Measurements from ENCODE around the gene OAF. TPM values are rescaled to one million over a fixed set of nuclear protein-coding genes. Genes with fewer than 3 reads are reported as not detected.
"Not testable (repeated sequence)": the region's sequence is repeated elsewhere in the genome, so short reads cannot be mapped to it uniquely, and the experiment has no call there.

The OAF gene
- total RNA-seq, 2 experiments from 2014 or later, result 0.90 to 1.2 TPM

- Mint-ChIP-seq H3K4me1 (ENCODE audit: low read depth) (no peaks in the 10 kb centered on the region), H3K9me3 (no peaks in the 10 kb centered on the region), H3K27me3 (peaks cover 13% of the 10 kb centered on the region), H3K4me3 (no peak overlapping the region), H3K27ac (no peak overlapping the region), H3K36me3 (no peaks in the 10 kb centered on the region)
- CTCF ChIA-PET, result interaction anchor here (1.2 to 2.4 kb wide), 3 partner anchors 9 to 125 kb away, joined by 4 to 11 read pairs (median 8); no protein-coding TSS in a partner anchor
- intact Hi-C loops (cut with micrococcal nuclease), result no loop called here
- POLR2A ChIA-PET, result no interaction called here
- DNase-seq, result no peak
These were observed 32.2 kb upstream of the OAF start for GRCh38 chr11:120178561-120179056.

GRCh38 chr11:120179057-120179672, 31.7 kb upstream of the OAF start:
- no peaks in the 10 kb centered on the region for H3K4me1 Mint-ChIP-seq (ENCODE audit: low read depth)
- no peaks in the 10 kb centered on the region for H3K9me3 Mint-ChIP-seq
- no peaks in the 10 kb centered on the region for H3K36me3 Mint-ChIP-seq
- no peak overlapping the region for H3K4me3 Mint-ChIP-seq
- H3K27ac Mint-ChIP-seq, result no peak overlapping the region
- ChIA-PET CTCF (interaction anchor here (1.1 to 3.1 kb wide), 4 partner anchors 9 to 124 kb away, joined by 3 to 8 read pairs (median 6); no protein-coding TSS in a partner anchor), POLR2A (no interaction called here)
- DNase-seq, result no peak
- intact Hi-C loops (cut with micrococcal nuclease), result no loop called here
- peaks cover 14% of the 10 kb centered on the region for H3K27me3 Mint-ChIP-seq

GRCh38 chr11:120180063-120180462, 30.8 kb upstream of the OAF start:
- H3K4me3 Mint-ChIP-seq; H3K27ac Mint-ChIP-seq; POLR2A ChIA-PET; intact Hi-C loops (cut with micrococcal nuclease); H3K9me3 Mint-ChIP-seq; DNase-seq; H3K27me3 Mint-ChIP-seq; H3K36me3 Mint-ChIP-seq; H3K4me1 Mint-ChIP-seq (ENCODE audit: low read depth): not testable (repeated sequence)
- CTCF ChIA-PET, result interaction anchor here (0.6 to 3.1 kb wide), 3 partner anchors 11 to 120 kb away, joined by 3 to 8 read pairs (median 3); no protein-coding TSS in a partner anchor

- Mint-ChIP-seq H3K36me3 (no peaks in the 10 kb centered on the region), H3K4me3 (no peak overlapping the region), H3K4me1 (ENCODE audit: low read depth) (no peaks in the 10 kb centered on the region), H3K9me3 (no peaks in the 10 kb centered on the region), H3K27me3 (peaks cover 10% of the 10 kb centered on the region), H3K27ac (no peak overlapping the region)
- CTCF ChIA-PET, result interaction anchor here (0.9 to 3.1 kb wide), 2 partner anchors 12 to 27 kb away, joined by 3 to 8 read pairs; no protein-coding TSS in a partner anchor
- POLR2A ChIA-PET, result no interaction called here
- no peak for DNase-seq
- intact Hi-C loops (cut with micrococcal nuclease), result no loop called here
These were observed 30.1 kb upstream of the OAF start for GRCh38 chr11:120180551-120181232.

- no peaks in the 10 kb centered on the region for H3K36me3 Mint-ChIP-seq
- H3K4me1 Mint-ChIP-seq (ENCODE audit: low read depth), result peaks cover 2% of the 10 kb centered on the region
- H3K9me3 Mint-ChIP-seq, result no peaks in the 10 kb centered on the region
- no peak overlapping the region for H3K27ac Mint-ChIP-seq
- CTCF ChIA-PET, result interaction anchor here (0.9 to 3.1 kb wide), 2 partner anchors 13 to 26 kb away, joined by 3 to 8 read pairs; no protein-coding TSS in a partner anchor
- intact Hi-C loops (cut with micrococcal nuclease), result no loop called here
- peaks cover 13% of the 10 kb centered on the region for H3K27me3 Mint-ChIP-seq
- no peak overlapping the region for H3K4me3 Mint-ChIP-seq
- no peak for DNase-seq
- POLR2A ChIA-PET, result no interaction called here
These were observed 29.4 kb upstream of the OAF start for GRCh38 chr11:120181376-120181975.

- H3K4me3 Mint-ChIP-seq, result no peak overlapping the region
- H3K27me3 Mint-ChIP-seq, result peaks cover 17% of the 10 kb centered on the region
- H3K27ac Mint-ChIP-seq, result no peak overlapping the region
- H3K9me3 Mint-ChIP-seq, result no peaks in the 10 kb centered on the region
- peaks cover 10% of the 10 kb centered on the region for H3K4me1 Mint-ChIP-seq (ENCODE audit: low read depth)
- H3K36me3 Mint-ChIP-seq, result no peaks in the 10 kb centered on the region
- ChIA-PET CTCF (no interaction called here), POLR2A (no interaction called here)
- intact Hi-C loops (cut with micrococcal nuclease), result no loop called here
- no peak for DNase-seq
These were observed 28.5 kb upstream of the OAF start for GRCh38 chr11:120182372-120182771.

- Mint-ChIP-seq H3K36me3 (no peaks in the 10 kb centered on the region), H3K27me3 (peaks cover 17% of the 10 kb centered on the region), H3K27ac (no peak overlapping the region), H3K9me3 (no peaks in the 10 kb centered on the region), H3K4me3 (no peak overlapping the region), H3K4me1 (ENCODE audit: low read depth) (peaks cover 10% of the 10 kb centered on the region)
- ChIA-PET POLR2A (no interaction called here), CTCF (interaction anchor here (1.2 kb wide), 1 partner anchor 51 kb away, joined by 3 read pairs; no protein-coding TSS in a partner anchor)
- no peak for DNase-seq
- intact Hi-C loops (cut with micrococcal nuclease), result no loop called here
These were observed 27.9 kb upstream of the OAF start for GRCh38 chr11:120182790-120183491.

- Mint-ChIP-seq H3K4me1 (ENCODE audit: low read depth) (peaks cover 10% of the 10 kb centered on the region), H3K27ac (no peak overlapping the region), H3K9me3 (no peaks in the 10 kb centered on the region), H3K27me3 (peaks cover 17% of the 10 kb centered on the region), H3K4me3 (no peak overlapping the region), H3K36me3 (no peaks in the 10 kb centered on the region)
- POLR2A ChIA-PET, result no interaction called here
- CTCF ChIA-PET, result interaction anchor here (1.2 kb wide), 1 partner anchor 51 kb away, joined by 3 read pairs; no protein-coding TSS in a partner anchor
- intact Hi-C loops (cut with micrococcal nuclease), result no loop called here
- no peak for DNase-seq
These were observed 27.1 kb upstream of the OAF start for GRCh38 chr11:120183701-120184141.

- Mint-ChIP-seq H3K9me3 (no peaks in the 10 kb centered on the region), H3K27me3 (peaks cover 17% of the 10 kb centered on the region), H3K4me3 (no peak overlapping the region), H3K27ac (no peak overlapping the region), H3K4me1 (ENCODE audit: low read depth) (peaks cover 10% of the 10 kb centered on the region), H3K36me3 (no peaks in the 10 kb centered on the region)
- DNase-seq, result no peak
- CTCF ChIA-PET, result no interaction called here
- POLR2A ChIA-PET, result no interaction called here
- intact Hi-C loops (cut with micrococcal nuclease), result no loop called here
These were observed 26.4 kb upstream of the OAF start for GRCh38 chr11:120184371-120184945.

- H3K27me3 Mint-ChIP-seq, result peaks cover 17% of the 10 kb centered on the region
- intact Hi-C loops (cut with micrococcal nuclease), result no loop called here
- DNase-seq, result no peak
- no peak overlapping the region for H3K27ac Mint-ChIP-seq
- CTCF ChIA-PET, result no interaction called here
- H3K4me3 Mint-ChIP-seq, result no peak overlapping the region
- H3K4me1 Mint-ChIP-seq (ENCODE audit: low read depth), result peaks cover 10% of the 10 kb centered on the region
- H3K9me3 Mint-ChIP-seq, result no peaks in the 10 kb centered on the region
- POLR2A ChIA-PET, result no interaction called here
- no peaks in the 10 kb centered on the region for H3K36me3 Mint-ChIP-seq
These were observed 25.7 kb upstream of the OAF start for GRCh38 chr11:120184946-120185705.

- POLR2A ChIA-PET, result no interaction called here
- no peaks in the 10 kb centered on the region for H3K9me3 Mint-ChIP-seq
- intact Hi-C loops (cut with micrococcal nuclease), result no loop called here
These were observed 25.0 kb upstream of the OAF start for GRCh38 chr11:120185706-120186455.

More at GRCh38 chr11:120185706-120186455, 25.0 kb upstream of the OAF start:
- no peak overlapping the region for H3K4me3 Mint-ChIP-seq
- peaks cover 17% of the 10 kb centered on the region for H3K27me3 Mint-ChIP-seq
- H3K27ac Mint-ChIP-seq, result no peak overlapping the region
- H3K36me3 Mint-ChIP-seq, result no peaks in the 10 kb centered on the region
- CTCF ChIA-PET, result no interaction called here
- no peak for DNase-seq
- H3K4me1 Mint-ChIP-seq (ENCODE audit: low read depth), result peaks cover 10% of the 10 kb centered on the region

Data from activated CD4-positive, alpha-beta memory T cell treated with anti-CD3 and anti-CD28 coated beads for 36 hours (primary cell).